ENCODE measurements around the gene ATP2A1. TPM values are rescaled to one million over a fixed set of nuclear protein-coding genes. Genes with fewer than 3 reads are reported as not detected.

ATP2A1 gene
- total and polyA plus RNA-seq, 2 of the 13 experiments (the other 11 are each of a cell fraction or from before 2014, with no cell fraction given) = 3.2 to 12.5 TPM

DNA sequence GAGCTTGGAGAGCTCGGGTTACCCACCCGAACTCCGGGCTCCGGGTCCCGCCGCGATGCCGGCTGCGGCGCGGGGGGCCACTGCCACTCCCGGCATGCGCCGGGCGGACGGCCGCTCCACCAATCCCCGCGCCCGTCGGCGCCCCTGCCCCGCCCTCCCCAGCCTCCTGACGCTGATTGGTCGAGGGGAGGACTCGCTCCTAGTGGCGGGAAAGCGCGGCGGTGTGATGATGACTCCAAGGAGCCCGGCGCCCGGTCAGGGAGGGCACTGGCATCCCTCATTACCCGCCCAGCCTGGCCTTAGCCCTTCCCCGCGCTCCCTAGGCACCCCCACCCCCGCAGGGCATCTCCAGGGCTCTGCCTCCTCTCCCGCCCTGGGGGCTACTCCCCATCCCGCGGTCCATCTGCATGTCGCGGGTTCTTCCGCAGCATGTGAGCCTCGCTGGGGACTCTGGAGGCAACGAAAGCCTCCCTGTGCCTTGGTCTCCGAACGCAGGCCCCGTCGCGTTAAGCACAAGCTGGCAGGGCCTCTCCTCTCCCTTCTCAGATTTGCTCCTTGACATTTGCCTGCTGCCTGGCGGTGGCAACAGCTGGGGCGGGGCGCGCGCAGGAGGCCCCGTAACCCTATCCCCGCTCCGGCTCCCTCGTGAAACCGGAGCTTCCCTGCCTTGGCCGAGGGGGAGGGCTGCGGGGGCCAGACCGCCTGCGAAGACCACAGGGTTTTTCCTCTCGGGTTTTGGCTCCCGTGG, 1.7 kb downstream of the ATP2A1 start:
- H4K20me1 ChIP-seq (ENCODE audit: insufficient read depth, low read length) = no peaks in the 10 kb centered on the region
- no peak overlapping the region for H3K4me2 ChIP-seq (ENCODE audit: low read depth, low read length)
- no peak for DNase-seq (ENCODE audit: low spot score)
- no peaks in the 10 kb centered on the region for H3K9me3 ChIP-seq (ENCODE audit: low read length)
- intact Hi-C loops (cut with micrococcal nuclease; ENCODE audit: unreplicated experiment) = no loop called here
- H3K9ac ChIP-seq (ENCODE audit: insufficient read depth, low read depth, low read length) = no peak overlapping the region
- H3K27ac ChIP-seq (ENCODE audit: extremely low read length, insufficient read depth, low read length) = no peak overlapping the region
- no peaks in the 10 kb centered on the region for H3K4me1 ChIP-seq (ENCODE audit: insufficient read depth, low read length)
- H3K4me3 ChIP-seq (replicated peaks in 1 of 3; ENCODE audit: insufficient read depth in 1 of 3, low read depth in 2 of 3, low read length in 3 of 3) = no peak overlapping the region
- no peak for TF ChIP-seq ZNF891 (CRISPR knock-in tag; IDR thresholded peaks at IDR 0.05)
- peak; percentile 65 for TF ChIP-seq AGO2 (optimal IDR thresholded peaks at IDR 0.05; ENCODE audit: low read depth, low read length)
- 97% methylated on average over 57 of the region's 66 CpGs for WGBS (ENCODE audit: low lambda C conversion rate)
- POLR2A ChIA-PET = no interaction called here
- H2AFZ ChIP-seq (ENCODE audit: low read length) = no peak overlapping the region
- no peak for FAIRE-seq
- no peaks in the 10 kb centered on the region for H3K79me2 ChIP-seq (ENCODE audit: insufficient read depth, low read length)
- H3K27me3 ChIP-seq (ENCODE audit: control insufficient read depth in 1 of 2, insufficient read depth in 2 of 2, low read length in 2 of 2) = no peaks in the 10 kb centered on the region
- peaks cover 7 to 9% of the 10 kb centered on the region in 2 experiments; a peak in 4 of 5 replicates for H3K36me3 ChIP-seq (replicated peaks in 1 of 2; ENCODE audit: control insufficient read depth in 1 of 2, insufficient read depth in 2 of 2, low read length in 2 of 2)
- BruUV-seq (replicated peaks) = no TSS peak
- ATAC-seq = no peak
- CTCF ChIA-PET (ENCODE audit: low intra/inter-chr PET ratio, low total read pairs) = no interaction called here
- in situ Hi-C loops (cut with HindIII; ENCODE audit: extremely low pct_ligation_motif_present, low pct_unique_long_range_greater_than_20kb) = no loop called here

DNA sequence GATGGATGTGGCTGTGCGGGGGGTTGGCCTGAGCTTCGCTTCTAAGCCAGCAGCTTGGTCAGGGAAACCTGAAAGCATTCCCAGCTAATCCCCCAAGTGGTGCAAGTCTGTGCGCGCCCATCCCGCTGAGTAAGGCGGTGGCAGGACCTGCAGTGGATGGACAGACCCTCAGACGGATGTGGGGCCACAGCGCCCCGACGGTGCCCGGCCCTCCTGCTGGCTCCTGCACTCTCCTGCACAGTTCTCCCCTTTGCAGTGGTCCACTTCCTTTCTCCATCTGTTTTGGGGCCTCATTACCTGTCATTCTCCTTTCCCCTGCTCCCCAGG, 2.3 kb downstream of the ATP2A1 start:
- no peak for FAIRE-seq
- Histone ChIP-seq H3K4me3 (replicated peaks in 1 of 3; ENCODE audit: insufficient read depth in 1 of 3, low read depth in 2 of 3, low read length in 3 of 3) (no peak overlapping the region), H3K27me3 (ENCODE audit: control insufficient read depth in 1 of 2, insufficient read depth in 2 of 2, low read length in 2 of 2) (no peaks in the 10 kb centered on the region), H3K27ac (ENCODE audit: extremely low read length, insufficient read depth, low read length) (no peak overlapping the region), H3K4me2 (ENCODE audit: low read depth, low read length) (no peak overlapping the region), H3K79me2 (ENCODE audit: insufficient read depth, low read length) (no peaks in the 10 kb centered on the region), H3K9me3 (ENCODE audit: low read length) (no peaks in the 10 kb centered on the region), H4K20me1 (ENCODE audit: insufficient read depth, low read length) (no peaks in the 10 kb centered on the region), H3K4me1 (ENCODE audit: insufficient read depth, low read length) (no peaks in the 10 kb centered on the region), H3K36me3 (replicated peaks in 1 of 2; ENCODE audit: control insufficient read depth in 1 of 2, insufficient read depth in 2 of 2, low read length in 2 of 2) (peaks cover 5 to 11% of the 10 kb centered on the region in 2 experiments; a peak in 4 of 5 replicates), H2AFZ (ENCODE audit: low read length) (no peak overlapping the region), H3K9ac (ENCODE audit: insufficient read depth, low read depth, low read length) (no peak overlapping the region)
- ChIA-PET POLR2A (no interaction called here), CTCF (ENCODE audit: low intra/inter-chr PET ratio, low total read pairs) (no interaction called here)
- intact Hi-C loops (cut with micrococcal nuclease; ENCODE audit: unreplicated experiment) = no loop called here
- ATAC-seq = no peak
- DNase-seq (ENCODE audit: low spot score) = no peak
- WGBS (ENCODE audit: low lambda C conversion rate) = 98% methylated on average over 10 of the region's 11 CpGs
- in situ Hi-C loops (cut with HindIII; ENCODE audit: extremely low pct_ligation_motif_present, low pct_unique_long_range_greater_than_20kb) = no loop called here
- BruUV-seq (replicated peaks) = no TSS peak
- no peak for TF ChIP-seq ZNF317 (CRISPR knock-in tag; IDR thresholded peaks at IDR 0.05)
- no peak for TF ChIP-seq ZKSCAN5 (CRISPR knock-in tag; IDR thresholded peaks at IDR 0.05)
- TF ChIP-seq RBFOX2 (IDR thresholded peaks at IDR 0.05; ENCODE audit: low read depth, low read length) = no peak
- TF ChIP-seq RORA (CRISPR knock-in tag; IDR thresholded peaks at IDR 0.05) = no peak
- TF ChIP-seq SRY (CRISPR knock-in tag; IDR thresholded peaks at IDR 0.05) = no peak
- TF ChIP-seq RFX1 (IDR thresholded peaks at IDR 0.05) = no peak
- no peak for TF ChIP-seq NFE2L1 (CRISPR knock-in tag; IDR thresholded peaks at IDR 0.05; ENCODE audit: borderline replicate concordance)
- no peak for TF ChIP-seq NR2F1 (CRISPR knock-in tag; IDR thresholded peaks at IDR 0.05)
- TF ChIP-seq ZBTB20 (CRISPR knock-in tag; IDR thresholded peaks at IDR 0.05; ENCODE audit: borderline replicate concordance, low read depth) = no peak
- no peak for TF ChIP-seq KLF9 (CRISPR knock-in tag; IDR thresholded peaks at IDR 0.05; ENCODE audit: low read depth)
- TF ChIP-seq ESRRA (CRISPR knock-in tag; IDR thresholded peaks at IDR 0.05; ENCODE audit: low read depth) = no peak
- no peak for TF ChIP-seq ZNF253 (CRISPR knock-in tag; IDR thresholded peaks at IDR 0.05; ENCODE audit: borderline replicate concordance)
- TF ChIP-seq ZNF280D (CRISPR knock-in tag; IDR thresholded peaks at IDR 0.05) = no peak
- no peak for TF ChIP-seq RXRA (CRISPR knock-in tag; IDR thresholded peaks at IDR 0.05)
- no peak for TF ChIP-seq KDM5A (IDR thresholded peaks at IDR 0.05; ENCODE audit: borderline replicate concordance, low read length)
- no peak for TF ChIP-seq DMAP1 (CRISPR knock-in tag; IDR thresholded peaks at IDR 0.05)

Data from HepG2 (cell line).